AG04450 (cell line): ENCODE data around the gene ATP6V0E2. TPM values are rescaled to one million over a fixed set of nuclear protein-coding genes. Genes with fewer than 3 reads are reported as not detected.

Experiments
- CTCF ChIA-PET: fragments of 300-600, 350-600 bp; formaldehyde crosslinking; extraction: SDS; loops from one replicate; lab custom pipeline; 2022; ENCODE audit warnings: antibody characterized with exemption, inconsistent platforms; lab: Charles Lee
- POLR2A ChIA-PET: fragments of 350-600 bp; formaldehyde crosslinking; extraction: SDS; loops from one replicate; lab custom pipeline; 2021; ENCODE audit warnings: antibody characterized with exemption, inconsistent platforms; lab: Yijun Ruan, JAX
- DNase-seq: peaks from one replicate; pipeline ENCODE4 v3.0.0-alpha.2; 2011; ENCODE audit warnings: low read depth, low spot score
- H3K27ac ChIP-seq: one replicate; pipeline ENCODE4 v1.5.1; 2012; ENCODE audit warnings: low read depth, low read length, control low read depth
- H3K27me3 ChIP-seq: one replicate; pipeline ENCODE4 v1.6.0; 2012; ENCODE audit warnings: low read length; ENCODE audit not compliant: control insufficient read depth, insufficient read depth
- H3K4me3 ChIP-seq: 2 replicates; pipeline ENCODE4 v1.5.1; 2011; ENCODE audit warnings: mild to moderate bottlenecking, low read depth, low read length, control low read depth
- H3K9me3 ChIP-seq: 2 replicates; pipeline ENCODE4 v1.5.1; 2012; ENCODE audit warnings: low read length; ENCODE audit not compliant: control insufficient read depth, insufficient read depth
- CTCF ChIP-seq: IDR thresholded peaks from 2 replicates; pipeline ENCODE4 v1.5.1; 2011; ENCODE audit warnings: low read depth, low read length, control low read depth, inconsistent platforms
- polyA plus RNA-seq: library from polyadenylated mRNA; depleted of rRNA; stranded (reverse); fragments of >200 nt; gene quantifications from 2 replicates; pipeline ENCODE4 v1.2.3, GENCODE V29; 2011

ATP6V0E2 gene
- polyA plus RNA-seq, 1 experiment, result 13.4 TPM

DNA sequence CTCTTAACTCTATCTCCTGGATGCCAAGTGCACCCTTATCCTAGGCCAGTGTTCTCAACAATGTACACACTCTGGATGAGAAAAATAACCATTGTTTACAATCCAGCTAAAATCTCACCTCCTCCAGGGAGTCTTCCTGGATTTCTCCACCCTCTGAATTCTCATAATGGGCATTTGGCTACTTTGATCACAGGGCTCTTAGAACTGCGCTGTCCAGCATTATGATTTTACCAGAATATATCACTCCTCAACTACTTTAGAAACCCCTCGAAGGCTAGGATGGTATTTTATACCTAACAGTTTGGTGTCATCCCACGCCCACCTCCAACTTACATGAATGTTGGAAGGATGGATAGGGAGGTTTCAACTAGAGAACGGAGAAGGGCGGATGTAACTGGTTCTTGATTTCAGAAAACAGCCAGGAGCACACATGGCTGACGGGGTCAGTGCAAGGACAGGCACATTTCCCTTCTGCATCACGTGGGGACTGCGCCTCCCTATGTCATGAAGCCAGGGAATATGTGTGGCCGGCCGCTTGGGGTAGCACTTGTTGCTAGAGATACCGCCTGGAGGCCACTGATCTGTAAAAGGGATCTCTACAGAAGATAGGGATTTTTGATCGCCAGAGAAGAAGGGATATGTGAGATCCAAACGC lies 1.2 kb upstream of the ATP6V0E2 start:
- peak; percentile 42 for TF ChIP-seq CTCF
- POLR2A ChIA-PET, result no interaction called here
- Histone ChIP-seq H3K9me3 (no peaks in the 10 kb centered on the region; the same call in 1 of the 2 replicates), H3K27me3 (no peaks in the 10 kb centered on the region), H3K27ac (peak overlapping the region; percentile 75), H3K4me3 (peak overlapping the region; percentile 78)
- CTCF ChIA-PET, result interaction anchor here (3.0 kb wide), 1 partner anchor 11 kb away, joined by 18 read pairs; no protein-coding TSS in a partner anchor
- no peak for DNase-seq

DNA sequence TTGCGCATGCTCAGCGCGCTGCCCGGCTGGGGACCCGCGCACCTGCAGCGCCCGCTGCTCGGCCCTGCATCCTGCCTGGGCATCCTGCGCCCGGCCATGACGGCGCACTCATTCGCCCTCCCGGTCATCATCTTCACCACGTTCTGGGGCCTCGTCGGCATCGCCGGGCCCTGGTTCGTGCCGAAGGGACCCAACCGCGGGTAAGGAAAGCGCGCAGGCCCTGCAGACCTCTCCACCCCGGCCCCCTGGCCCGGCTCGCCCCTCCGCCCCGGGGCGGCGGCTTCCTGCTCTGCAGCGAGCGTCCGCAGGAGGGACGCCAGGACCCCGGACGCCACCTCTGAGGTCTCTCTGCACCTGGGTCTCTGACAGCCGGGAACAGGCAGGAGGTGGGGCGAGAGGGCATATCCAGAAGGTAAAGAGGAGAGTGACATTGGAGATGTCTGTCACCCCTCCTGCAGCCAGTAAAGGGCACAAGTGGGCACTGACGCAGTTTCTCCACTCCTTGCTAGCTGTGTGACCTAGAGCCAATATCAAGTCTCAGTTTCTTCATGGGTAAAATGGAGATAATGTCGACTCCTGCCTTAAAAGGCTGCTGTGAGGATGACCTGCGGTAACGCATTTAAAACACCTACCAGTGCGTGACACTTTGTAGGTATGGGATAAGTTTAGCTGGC lies 338 bp downstream of the ATP6V0E2 start:
- ChIA-PET CTCF (interaction anchor here (1.6 kb wide), 1 partner anchor 10 kb away, joined by 9 read pairs; no protein-coding TSS in a partner anchor), POLR2A (no interaction called here)
- no peak for DNase-seq
- H3K27ac ChIP-seq, result no peak overlapping the region
- no peak for TF ChIP-seq CTCF
- H3K4me3 ChIP-seq, result peak overlapping the region; percentile 78
- no peaks in the 10 kb centered on the region for H3K9me3 ChIP-seq
- H3K27me3 ChIP-seq, result no peaks in the 10 kb centered on the region

DNA sequence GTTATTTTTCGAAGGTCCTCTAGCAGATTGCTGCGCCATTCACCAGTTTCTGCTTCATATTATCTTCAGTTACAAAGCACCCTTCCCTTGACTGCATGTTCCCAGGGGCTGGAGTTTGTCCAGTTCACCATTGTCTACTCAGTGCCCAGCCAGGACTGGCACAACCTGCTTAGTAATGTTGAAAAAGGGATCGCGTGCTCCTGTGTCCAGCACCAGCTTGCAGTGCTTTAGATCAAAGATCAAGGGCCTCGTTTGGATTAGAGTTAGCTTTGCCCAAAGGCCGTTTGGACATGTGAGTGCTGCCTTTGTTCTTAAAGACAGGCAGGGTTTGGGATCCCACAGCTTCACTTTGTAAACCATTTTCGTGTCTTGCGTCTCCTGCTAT lies 867 bp downstream of the ATP6V0E2 start:
- POLR2A ChIA-PET, result no interaction called here
- no peak overlapping the region for H3K27ac ChIP-seq
- no peaks in the 10 kb centered on the region for H3K9me3 ChIP-seq
- CTCF ChIA-PET, result interaction anchor here (1.6 kb wide), 1 partner anchor 9 kb away, joined by 9 read pairs; no protein-coding TSS in a partner anchor
- DNase-seq, result no peak
- no peak overlapping the region for H3K4me3 ChIP-seq
- H3K27me3 ChIP-seq, result no peaks in the 10 kb centered on the region
- no peak for TF ChIP-seq CTCF

GRCh38 chr7:149875396-149875795 lies 1.6 kb downstream of the ATP6V0E2 start:
- Histone ChIP-seq H3K27me3 (no peaks in the 10 kb centered on the region), H3K9me3 (no peaks in the 10 kb centered on the region), H3K27ac (no peak overlapping the region), H3K4me3 (no peak overlapping the region)
- no peak for DNase-seq
- CTCF ChIA-PET, result interaction anchor here (1.6 kb wide), 1 partner anchor 8 kb away, joined by 9 read pairs; no protein-coding TSS in a partner anchor
- POLR2A ChIA-PET, result no interaction called here
- no peak for TF ChIP-seq CTCF

- no peak for DNase-seq
- no peak overlapping the region for H3K4me3 ChIP-seq
- ChIA-PET CTCF (no interaction called here), POLR2A (no interaction called here)
- no peaks in the 10 kb centered on the region for H3K27me3 ChIP-seq
- no peaks in the 10 kb centered on the region; the same call in 1 of the 2 replicates for H3K9me3 ChIP-seq
- no peak overlapping the region for H3K27ac ChIP-seq
- TF ChIP-seq CTCF, result no peak
These were observed 4.2 kb downstream of the ATP6V0E2 start for GRCh38 chr7:149877890-149878522.
